Measurements from ENCODE around the gene TRMT10C. TPM values are rescaled to one million over a fixed set of nuclear protein-coding genes. Genes with fewer than 3 reads are reported as not detected.

The TRMT10C gene
- total and polyA plus RNA-seq, 9 of the 15 experiments (the other 6 are each of a cell fraction or from before 2014, with no cell fraction given): 48.6 to 106 (median 63.9) TPM

GRCh38 chr3:101512646-101513418 is 48.8 kb upstream of the TRMT10C start, which contains the start of gene SENP7 (continued):
- TF ChIP-seq, protein P1, sequence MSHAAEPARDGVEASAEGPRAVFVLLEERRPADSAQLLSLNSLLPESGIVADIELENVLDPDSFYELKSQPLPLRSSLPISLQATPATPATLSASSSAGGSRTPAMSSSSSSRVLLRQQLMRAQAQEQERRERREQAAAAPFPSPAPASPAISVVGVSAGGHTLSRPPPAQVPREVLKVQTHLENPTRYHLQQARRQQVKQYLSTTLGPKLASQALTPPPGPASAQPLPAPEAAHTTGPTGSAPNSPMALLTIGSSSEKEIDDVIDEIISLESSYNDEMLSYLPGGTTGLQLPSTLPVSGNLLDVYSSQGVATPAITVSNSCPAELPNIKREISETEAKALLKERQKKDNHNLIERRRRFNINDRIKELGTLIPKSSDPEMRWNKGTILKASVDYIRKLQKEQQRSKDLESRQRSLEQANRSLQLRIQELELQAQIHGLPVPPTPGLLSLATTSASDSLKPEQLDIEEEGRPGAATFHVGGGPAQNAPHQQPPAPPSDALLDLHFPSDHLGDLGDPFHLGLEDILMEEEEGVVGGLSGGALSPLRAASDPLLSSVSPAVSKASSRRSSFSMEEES (CRISPR knock-in tag; IDR thresholded peaks at IDR 0.05): no peak
- TF ChIP-seq HOXB6 (CRISPR knock-in tag; IDR thresholded peaks at IDR 0.05; ENCODE audit: borderline replicate concordance): no peak
- TF ChIP-seq KLF16 (IDR thresholded peaks at IDR 0.05): peak; percentile 18; the same call in 1 of the 2 replicates
- no peak for TF ChIP-seq GABPB2 (CRISPR knock-in tag; conservative IDR thresholded peaks at IDR 0.05)
- no peak for TF ChIP-seq MBD1 (CRISPR knock-in tag; IDR thresholded peaks at IDR 0.05)
- TF ChIP-seq E2F3 (CRISPR knock-in tag; IDR thresholded peaks at IDR 0.05): no peak
- no peak for TF ChIP-seq WHSC1 (IDR thresholded peaks at IDR 0.05; ENCODE audit: low read length)
- TF ChIP-seq RBFOX2 (IDR thresholded peaks at IDR 0.05; ENCODE audit: low read depth, low read length): peak; percentile 73
- no peak for TF ChIP-seq ZNF239 (CRISPR knock-in tag; IDR thresholded peaks at IDR 0.05)
- peak; percentile 24 to 92; a peak in 1 of 4 replicates for TF ChIP-seq SIN3A (IDR thresholded peaks at IDR 0.05; ENCODE audit: borderline replicate concordance in 2 of 2, control insufficient read depth in 1 of 2, low read depth in 2 of 2, low read length in 2 of 2)
- peak; percentile 37; the same call in 1 of the 2 replicates for TF ChIP-seq EP400 (IDR thresholded peaks at IDR 0.05)
- TF ChIP-seq, protein P2, sequence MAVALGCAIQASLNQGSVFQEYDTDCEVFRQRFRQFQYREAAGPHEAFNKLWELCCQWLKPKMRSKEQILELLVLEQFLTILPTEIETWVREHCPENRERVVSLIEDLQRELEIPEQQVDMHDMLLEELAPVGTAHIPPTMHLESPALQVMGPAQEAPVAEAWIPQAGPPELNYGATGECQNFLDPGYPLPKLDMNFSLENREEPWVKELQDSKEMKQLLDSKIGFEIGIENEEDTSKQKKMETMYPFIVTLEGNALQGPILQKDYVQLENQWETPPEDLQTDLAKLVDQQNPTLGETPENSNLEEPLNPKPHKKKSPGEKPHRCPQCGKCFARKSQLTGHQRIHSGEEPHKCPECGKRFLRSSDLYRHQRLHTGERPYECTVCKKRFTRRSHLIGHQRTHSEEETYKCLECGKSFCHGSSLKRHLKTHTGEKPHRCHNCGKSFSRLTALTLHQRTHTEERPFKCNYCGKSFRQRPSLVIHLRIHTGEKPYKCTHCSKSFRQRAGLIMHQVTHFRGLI (CRISPR knock-in tag; IDR thresholded peaks at IDR 0.05): no peak
- TF ChIP-seq POLR3A (IDR thresholded peaks at IDR 0.05; ENCODE audit: borderline replicate concordance, extremely low read depth, insufficient read depth, insufficient read length): no peak
- TF ChIP-seq, protein P3, sequence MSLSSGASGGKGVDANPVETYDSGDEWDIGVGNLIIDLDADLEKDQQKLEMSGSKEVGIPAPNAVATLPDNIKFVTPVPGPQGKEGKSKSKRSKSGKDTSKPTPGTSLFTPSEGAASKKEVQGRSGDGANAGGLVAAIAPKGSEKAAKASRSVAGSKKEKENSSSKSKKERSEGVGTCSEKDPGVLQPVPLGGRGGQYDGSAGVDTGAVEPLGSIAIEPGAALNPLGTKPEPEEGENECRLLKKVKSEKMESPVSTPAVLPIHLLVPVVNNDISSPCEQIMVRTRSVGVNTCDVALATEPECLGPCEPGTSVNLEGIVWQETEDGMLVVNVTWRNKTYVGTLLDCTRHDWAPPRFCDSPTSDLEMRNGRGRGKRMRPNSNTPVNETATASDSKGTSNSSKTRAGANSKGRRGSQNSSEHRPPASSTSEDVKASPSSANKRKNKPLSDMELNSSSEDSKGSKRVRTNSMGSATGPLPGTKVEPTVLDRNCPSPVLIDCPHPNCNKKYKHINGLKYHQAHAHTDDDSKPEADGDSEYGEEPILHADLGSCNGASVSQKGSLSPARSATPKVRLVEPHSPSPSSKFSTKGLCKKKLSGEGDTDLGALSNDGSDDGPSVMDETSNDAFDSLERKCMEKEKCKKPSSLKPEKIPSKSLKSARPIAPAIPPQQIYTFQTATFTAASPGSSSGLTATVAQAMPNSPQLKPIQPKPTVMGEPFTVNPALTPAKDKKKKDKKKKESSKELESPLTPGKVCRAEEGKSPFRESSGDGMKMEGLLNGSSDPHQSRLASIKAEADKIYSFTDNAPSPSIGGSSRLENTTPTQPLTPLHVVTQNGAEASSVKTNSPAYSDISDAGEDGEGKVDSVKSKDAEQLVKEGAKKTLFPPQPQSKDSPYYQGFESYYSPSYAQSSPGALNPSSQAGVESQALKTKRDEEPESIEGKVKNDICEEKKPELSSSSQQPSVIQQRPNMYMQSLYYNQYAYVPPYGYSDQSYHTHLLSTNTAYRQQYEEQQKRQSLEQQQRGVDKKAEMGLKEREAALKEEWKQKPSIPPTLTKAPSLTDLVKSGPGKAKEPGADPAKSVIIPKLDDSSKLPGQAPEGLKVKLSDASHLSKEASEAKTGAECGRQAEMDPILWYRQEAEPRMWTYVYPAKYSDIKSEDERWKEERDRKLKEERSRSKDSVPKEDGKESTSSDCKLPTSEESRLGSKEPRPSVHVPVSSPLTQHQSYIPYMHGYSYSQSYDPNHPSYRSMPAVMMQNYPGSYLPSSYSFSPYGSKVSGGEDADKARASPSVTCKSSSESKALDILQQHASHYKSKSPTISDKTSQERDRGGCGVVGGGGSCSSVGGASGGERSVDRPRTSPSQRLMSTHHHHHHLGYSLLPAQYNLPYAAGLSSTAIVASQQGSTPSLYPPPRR (CRISPR knock-in tag; IDR thresholded peaks at IDR 0.05; ENCODE audit: borderline replicate concordance): no peak
- TF ChIP-seq, protein P4, sequence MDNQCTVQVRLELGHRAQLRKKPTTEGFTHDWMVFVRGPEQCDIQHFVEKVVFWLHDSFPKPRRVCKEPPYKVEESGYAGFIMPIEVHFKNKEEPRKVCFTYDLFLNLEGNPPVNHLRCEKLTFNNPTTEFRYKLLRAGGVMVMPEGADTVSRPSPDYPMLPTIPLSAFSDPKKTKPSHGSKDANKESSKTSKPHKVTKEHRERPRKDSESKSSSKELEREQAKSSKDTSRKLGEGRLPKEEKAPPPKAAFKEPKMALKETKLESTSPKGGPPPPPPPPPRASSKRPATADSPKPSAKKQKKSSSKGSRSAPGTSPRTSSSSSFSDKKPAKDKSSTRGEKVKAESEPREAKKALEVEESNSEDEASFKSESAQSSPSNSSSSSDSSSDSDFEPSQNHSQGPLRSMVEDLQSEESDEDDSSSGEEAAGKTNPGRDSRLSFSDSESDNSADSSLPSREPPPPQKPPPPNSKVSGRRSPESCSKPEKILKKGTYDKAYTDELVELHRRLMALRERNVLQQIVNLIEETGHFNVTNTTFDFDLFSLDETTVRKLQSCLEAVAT (IDR thresholded peaks at IDR 0.05): peak in 1 of 2 experiments; percentile 57; a peak in 1 of 4 replicates
